ENCODE measurements around the gene FUS.
"Not testable (repeated sequence)": the region's sequence is repeated elsewhere in the genome, so short reads cannot be mapped to it uniquely, and the experiment has no call there.

FUS gene

DNA sequence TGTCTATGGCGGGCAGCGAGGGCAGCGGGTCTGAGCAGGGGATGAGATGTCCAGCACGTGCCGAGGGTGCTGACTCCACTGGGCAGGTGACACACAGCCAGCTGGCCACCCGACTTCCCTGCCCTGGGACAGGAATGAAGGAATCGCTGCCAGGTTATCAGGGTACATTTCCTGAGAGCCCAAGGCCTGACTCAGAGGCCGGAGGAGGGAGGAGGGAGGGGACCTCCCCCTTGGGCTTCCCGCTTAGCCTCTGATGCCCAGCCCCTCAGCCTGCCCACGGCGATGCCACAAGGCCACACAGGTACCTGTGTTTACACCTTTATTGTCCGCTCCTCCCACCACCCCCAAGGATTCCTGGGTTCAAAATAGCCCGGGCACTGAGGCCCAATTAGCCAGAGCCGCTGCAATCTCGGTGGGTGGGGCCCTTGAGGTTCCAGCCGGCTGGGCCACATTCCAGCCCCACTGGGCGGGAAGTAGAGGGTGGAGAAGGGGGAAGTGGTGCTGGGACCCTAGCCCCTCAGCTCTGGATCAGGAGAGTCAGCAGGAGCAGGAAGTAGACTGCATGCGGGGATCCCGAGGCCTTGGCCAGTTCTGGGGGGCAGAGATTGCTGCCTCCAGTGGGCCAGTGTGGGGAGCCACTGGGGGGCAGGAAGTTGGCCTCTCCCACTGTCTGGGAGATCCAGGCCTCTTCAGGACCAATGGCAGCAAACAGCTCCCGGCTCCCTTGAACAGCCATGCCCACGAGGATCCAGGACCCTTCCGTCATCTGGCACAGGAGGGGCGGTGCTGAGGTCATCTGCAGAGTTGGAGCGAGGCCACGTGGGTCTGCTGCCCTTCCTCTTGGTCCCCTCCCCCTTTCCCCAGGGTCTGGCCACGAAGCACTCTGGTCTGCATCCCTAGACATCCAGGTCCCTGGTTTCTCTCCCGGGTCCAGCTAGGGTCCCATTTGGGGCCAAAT lies 41.0 kb upstream of the FUS start:
- Mint-ChIP-seq H3K27ac (no peak overlapping the region), H3K4me1 (peaks cover 18% of the 10 kb centered on the region), H3K27me3 (peaks cover 9% of the 10 kb centered on the region), H3K4me3 (no peak overlapping the region), H3K9me3 (no peaks in the 10 kb centered on the region), H3K36me3 (no peaks in the 10 kb centered on the region)
- CTCF ChIA-PET: interaction anchor here (0.6 to 0.8 kb wide), 3 partner anchors 12 to 304 kb away, joined by 3 to 4 read pairs (median 3); partner anchors contain the start of gene ZNF843
- DNase-seq: no peak

DNA sequence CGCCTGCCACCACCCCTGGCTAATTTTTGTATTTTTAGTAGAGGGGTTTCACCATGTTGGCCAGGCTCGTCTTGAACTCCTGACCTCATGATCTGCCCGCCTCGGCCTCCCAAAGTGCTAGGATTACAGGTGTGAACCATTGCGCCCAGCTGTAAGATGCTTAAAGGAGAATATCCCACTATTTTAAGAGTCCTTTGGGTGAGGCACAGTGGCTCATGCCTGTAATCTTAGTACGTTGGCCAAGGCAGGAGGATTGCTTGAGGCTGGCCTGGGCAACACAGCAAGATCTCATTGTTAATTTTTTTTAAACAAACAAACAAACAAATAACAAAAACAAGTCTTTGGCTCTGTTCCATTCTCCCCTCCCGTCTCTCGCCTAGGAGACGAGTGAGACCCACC lies 38.9 kb upstream of the FUS start:
- not testable (repeated sequence) for DNase-seq, H3K9me3 Mint-ChIP-seq, H3K4me3 Mint-ChIP-seq, H3K36me3 Mint-ChIP-seq
- peaks cover 28% of the 10 kb centered on the region for H3K27me3 Mint-ChIP-seq
- H3K27ac Mint-ChIP-seq: peak overlapping the region; percentile 14
- CTCF ChIA-PET: interaction anchor here (1.1 to 2.2 kb wide), 5 partner anchors 20 to 206 kb away, joined by 3 to 18 read pairs (median 8); partner anchors contain the start of gene HSD3B7
- peaks cover 24% of the 10 kb centered on the region for H3K4me1 Mint-ChIP-seq

DNA sequence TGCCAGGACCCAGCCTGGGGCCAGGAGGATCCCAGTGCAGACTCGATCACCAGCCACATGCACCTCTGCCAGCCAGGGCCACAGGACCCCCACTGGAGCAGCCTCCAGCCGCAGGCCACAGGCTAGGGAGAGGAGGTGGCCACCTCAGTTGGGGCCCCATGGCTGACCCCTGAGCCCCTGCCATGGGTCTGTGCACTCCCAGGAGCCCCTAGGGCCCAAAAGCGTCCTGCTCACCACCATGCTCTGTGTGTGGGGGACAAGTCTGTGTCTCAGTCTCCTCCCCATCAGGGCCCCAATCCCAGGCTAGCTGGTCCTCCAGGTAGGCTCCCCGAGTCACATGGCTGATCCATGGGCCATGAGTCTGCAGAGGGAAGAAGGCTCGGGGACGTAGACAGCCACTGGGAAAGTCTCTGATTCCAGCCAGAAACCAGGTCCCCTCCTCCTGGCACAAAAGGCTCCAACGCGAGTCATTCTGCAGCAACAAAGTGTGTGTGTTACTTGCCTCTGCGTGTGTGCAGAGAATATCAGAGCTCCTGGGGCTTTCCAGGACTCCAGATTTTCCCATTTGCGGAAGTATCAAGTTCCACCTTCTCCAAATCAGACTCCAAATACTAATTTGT lies 38.3 kb upstream of the FUS start:
- peak overlapping the region; percentile 63 for H3K4me3 Mint-ChIP-seq
- no peaks in the 10 kb centered on the region for H3K9me3 Mint-ChIP-seq
- CTCF ChIA-PET: interaction anchor here (0.6 to 3.1 kb wide), 28 partner anchors 9 to 241 kb away, joined by 3 to 23 read pairs (median 4); partner anchors contain the start of genes FUS, HSD3B7, KAT8 and PRSS36
- peak overlapping the region; percentile 87 for H3K27ac Mint-ChIP-seq
- DNase-seq: peak; percentile 34
- no peaks in the 10 kb centered on the region for H3K36me3 Mint-ChIP-seq
- H3K27me3 Mint-ChIP-seq: peaks cover 34% of the 10 kb centered on the region
- peaks cover 24% of the 10 kb centered on the region for H3K4me1 Mint-ChIP-seq

- Mint-ChIP-seq H3K9me3 (no peaks in the 10 kb centered on the region), H3K4me1 (peaks cover 24% of the 10 kb centered on the region), H3K4me3 (peak overlapping the region; percentile 63), H3K27ac (peak overlapping the region; percentile 87), H3K27me3 (peaks cover 38% of the 10 kb centered on the region), H3K36me3 (no peaks in the 10 kb centered on the region)
- peak; percentile 99 for DNase-seq
- CTCF ChIA-PET: interaction anchor here (0.6 to 3.1 kb wide), 30 partner anchors 8 to 240 kb away, joined by 3 to 23 read pairs (median 4); partner anchors contain the start of genes FUS, HSD3B7, KAT8 and PRSS36
Observed at GRCh38 chr16:31142109-31143010, 37.6 kb upstream of the FUS start.

- no peak for DNase-seq
- peak overlapping the region; percentile 37 for H3K4me3 Mint-ChIP-seq
- peaks cover 26% of the 10 kb centered on the region for H3K4me1 Mint-ChIP-seq
- peak overlapping the region; percentile 49 for H3K27ac Mint-ChIP-seq
- H3K9me3 Mint-ChIP-seq: no peaks in the 10 kb centered on the region
- no peaks in the 10 kb centered on the region for H3K36me3 Mint-ChIP-seq
- peaks cover 45% of the 10 kb centered on the region for H3K27me3 Mint-ChIP-seq
- CTCF ChIA-PET: interaction anchor here (0.8 to 3.1 kb wide), 21 partner anchors 7 to 208 kb away, joined by 3 to 23 read pairs (median 5); partner anchors contain the start of genes FUS, HSD3B7, KAT8 and PRSS36
Observed at GRCh38 chr16:31143011-31143693, 36.8 kb upstream of the FUS start.

DNA sequence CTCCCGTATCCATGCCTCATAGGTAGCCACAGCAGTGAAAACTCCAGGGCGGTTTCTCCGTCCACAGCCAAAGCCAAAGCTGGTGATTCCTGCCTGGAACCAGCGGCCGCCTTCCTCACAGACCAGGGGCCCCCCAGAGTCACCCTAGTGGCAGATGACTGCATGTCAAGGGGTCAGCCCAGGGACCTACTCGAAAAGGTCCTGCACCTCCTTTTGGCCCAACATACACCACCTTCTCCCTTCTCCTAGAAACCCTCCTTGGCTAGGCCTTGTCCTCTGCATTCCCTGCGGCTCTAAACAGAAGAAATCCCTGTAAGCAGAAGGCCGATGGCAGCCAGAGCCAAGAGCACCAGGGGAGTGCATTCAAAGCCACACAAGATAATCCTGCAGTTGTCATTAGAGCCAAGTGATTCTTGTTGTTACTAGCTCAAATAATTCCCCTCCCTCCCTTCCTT lies 36.2 kb upstream of the FUS start:
- H3K27ac Mint-ChIP-seq: peak overlapping the region; percentile 83
- DNase-seq: no peak
- peak overlapping the region; percentile 37 for H3K4me3 Mint-ChIP-seq
- H3K27me3 Mint-ChIP-seq: peaks cover 45% of the 10 kb centered on the region
- peaks cover 26% of the 10 kb centered on the region for H3K4me1 Mint-ChIP-seq
- no peaks in the 10 kb centered on the region for H3K9me3 Mint-ChIP-seq
- CTCF ChIA-PET: interaction anchor here (3.1 kb wide), 1 partner anchor 35 kb away, joined by 23 read pairs; the partner anchor contains the start of gene FUS
- no peaks in the 10 kb centered on the region for H3K36me3 Mint-ChIP-seq

GRCh38 chr16:31144418-31144817 lies 35.5 kb upstream of the FUS start:
- DNase-seq, H3K9me3 Mint-ChIP-seq, H3K36me3 Mint-ChIP-seq, H3K4me3 Mint-ChIP-seq, H3K27ac Mint-ChIP-seq: not testable (repeated sequence)
- Mint-ChIP-seq H3K4me1 (peaks cover 26% of the 10 kb centered on the region), H3K27me3 (peaks cover 48% of the 10 kb centered on the region)
- CTCF ChIA-PET: interaction anchor here (0.7 to 3.1 kb wide), 2 partner anchors 34 to 160 kb away, joined by 3 to 23 read pairs; partner anchors contain the start of genes FUS and HSD3B7

DNA sequence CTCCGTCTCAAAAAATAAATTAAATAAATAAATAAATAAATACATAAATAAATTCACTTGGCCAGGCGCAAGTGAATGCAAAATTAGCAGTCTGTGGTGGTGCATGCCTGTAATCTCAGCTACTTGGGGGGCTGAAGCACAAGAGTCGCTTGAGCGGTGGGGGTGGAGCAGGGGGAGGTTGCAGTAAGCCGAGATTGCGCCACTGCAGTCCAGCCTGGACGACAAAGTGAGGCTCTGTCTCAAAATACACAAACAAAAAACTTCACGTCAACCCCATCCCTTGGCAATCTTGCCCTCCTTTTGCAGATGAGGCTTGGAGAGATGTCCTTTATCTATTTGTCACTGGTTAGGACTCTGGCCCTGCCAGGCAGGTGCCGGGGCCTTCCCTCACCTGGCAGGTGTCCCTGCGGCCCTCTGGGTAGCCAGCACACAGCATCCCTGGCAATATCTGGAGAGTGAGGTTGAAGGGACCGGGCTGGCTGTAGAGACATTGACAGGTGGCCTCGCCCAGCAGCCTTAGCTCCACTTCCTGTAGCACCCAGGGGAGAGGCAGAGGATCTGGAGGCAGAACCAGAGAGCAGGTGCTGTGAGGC lies 34.4 kb upstream of the FUS start:
- no peak overlapping the region for H3K4me3 Mint-ChIP-seq
- peaks cover 58% of the 10 kb centered on the region for H3K27me3 Mint-ChIP-seq
- DNase-seq: no peak
- no peaks in the 10 kb centered on the region for H3K9me3 Mint-ChIP-seq
- H3K36me3 Mint-ChIP-seq: no peaks in the 10 kb centered on the region
- H3K4me1 Mint-ChIP-seq: peaks cover 26% of the 10 kb centered on the region
- CTCF ChIA-PET: no interaction called here
- no peak overlapping the region for H3K27ac Mint-ChIP-seq

GRCh38 chr16:31147574-31147973 lies 32.4 kb upstream of the FUS start:
- Mint-ChIP-seq H3K27me3 (peaks cover 73% of the 10 kb centered on the region), H3K4me3 (no peak overlapping the region)

DNA sequence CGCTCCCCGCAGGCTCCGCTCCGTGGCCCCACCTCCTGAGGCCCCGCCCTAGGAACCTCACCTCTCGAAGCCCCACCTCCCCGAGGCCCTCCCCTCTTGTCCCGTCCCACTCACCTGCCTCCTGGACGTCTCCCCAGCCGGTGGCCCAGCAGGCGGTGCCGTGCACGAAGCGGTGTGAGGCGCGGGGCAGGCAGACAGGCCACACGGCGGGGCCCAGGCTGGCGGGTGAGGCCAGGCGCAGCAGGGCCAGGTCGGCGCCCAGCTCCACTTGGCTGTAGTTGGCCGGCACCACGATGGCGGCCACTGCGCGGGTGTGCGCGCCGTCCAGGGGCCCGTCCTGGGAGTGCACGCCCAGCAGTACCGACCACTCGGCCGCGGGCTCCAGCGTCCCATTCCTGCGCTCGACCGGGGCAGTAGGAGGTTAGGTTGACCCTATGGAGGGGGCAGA lies 31.6 kb upstream of the FUS start:
- no peaks in the 10 kb centered on the region for H3K9me3 Mint-ChIP-seq
- H3K27ac Mint-ChIP-seq: no peak overlapping the region
- no peak overlapping the region for H3K4me3 Mint-ChIP-seq
- H3K4me1 Mint-ChIP-seq: peaks cover 14% of the 10 kb centered on the region
- H3K36me3 Mint-ChIP-seq: no peaks in the 10 kb centered on the region
- DNase-seq: peak; percentile 28
- CTCF ChIA-PET: no interaction called here
- peaks cover 73% of the 10 kb centered on the region for H3K27me3 Mint-ChIP-seq

More at GRCh38 chr16:31147574-31147973, 32.4 kb upstream of the FUS start:
- Mint-ChIP-seq H3K36me3 (no peaks in the 10 kb centered on the region), H3K27ac (no peak overlapping the region), H3K4me1 (peaks cover 14% of the 10 kb centered on the region), H3K9me3 (no peaks in the 10 kb centered on the region)
- no peak for DNase-seq
- CTCF ChIA-PET: interaction anchor here (1.5 kb wide), 1 partner anchor 10 kb away, joined by 3 read pairs; no protein-coding TSS in a partner anchor

DNA sequence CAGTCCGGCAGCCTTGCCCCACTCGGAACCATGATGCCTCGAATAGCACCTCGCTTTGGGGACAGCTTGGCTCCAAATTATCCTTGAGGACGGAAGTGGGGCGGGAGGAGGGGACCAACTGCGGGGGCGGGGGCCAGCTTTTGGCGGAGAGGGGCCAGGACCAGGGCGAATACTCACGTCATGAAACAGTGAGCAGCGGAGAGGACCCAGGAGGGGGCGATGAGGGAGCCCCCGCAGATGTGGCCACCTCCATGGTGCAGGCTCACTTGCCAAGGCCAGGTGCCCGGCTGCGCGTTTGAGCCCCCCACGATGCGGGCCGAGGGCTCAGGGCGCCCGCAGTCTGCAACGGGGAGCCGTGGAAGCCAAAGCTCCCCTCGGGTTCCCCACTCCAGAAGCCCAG lies 31.0 kb upstream of the FUS start:
- peaks cover 8% of the 10 kb centered on the region for H3K4me1 Mint-ChIP-seq
- peaks cover 71% of the 10 kb centered on the region for H3K27me3 Mint-ChIP-seq
- CTCF ChIA-PET: no interaction called here
- no peak overlapping the region for H3K27ac Mint-ChIP-seq
- no peak for DNase-seq
- no peaks in the 10 kb centered on the region for H3K36me3 Mint-ChIP-seq
- no peaks in the 10 kb centered on the region for H3K9me3 Mint-ChIP-seq
- H3K4me3 Mint-ChIP-seq: no peak overlapping the region

DNA sequence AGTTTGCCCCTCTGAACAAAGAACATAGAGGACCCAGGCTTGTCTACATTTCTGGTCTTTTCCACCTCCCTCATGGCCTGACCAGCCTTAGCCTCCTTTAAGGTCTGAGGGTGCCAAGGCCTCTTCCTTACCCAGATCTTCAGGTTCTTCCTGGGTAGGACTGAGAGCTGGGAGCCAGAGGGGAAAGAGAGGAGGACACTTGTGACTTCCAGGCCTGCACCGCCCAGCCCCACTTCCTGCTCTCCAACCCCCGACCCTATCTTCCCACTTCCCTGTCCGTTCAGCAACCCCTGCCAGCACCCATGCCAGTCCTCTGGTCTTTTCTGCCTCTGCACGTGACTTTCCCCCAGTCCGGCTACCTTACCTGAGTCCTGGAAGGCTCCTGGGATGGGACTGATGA lies 30.6 kb upstream of the FUS start:
- peaks cover 71% of the 10 kb centered on the region for H3K27me3 Mint-ChIP-seq
- H3K27ac Mint-ChIP-seq: no peak overlapping the region
- no peaks in the 10 kb centered on the region for H3K36me3 Mint-ChIP-seq
- CTCF ChIA-PET: no interaction called here
- peaks cover 7% of the 10 kb centered on the region for H3K4me1 Mint-ChIP-seq
- no peak for DNase-seq
- H3K9me3 Mint-ChIP-seq: no peaks in the 10 kb centered on the region
- H3K4me3 Mint-ChIP-seq: no peak overlapping the region
